Measurements from ENCODE around the gene PNN. TPM values are rescaled to one million over a fixed set of nuclear protein-coding genes. Genes with fewer than 3 reads are reported as not detected.
"Not testable (repeated sequence)": the region's sequence is repeated elsewhere in the genome, so short reads cannot be mapped to it uniquely, and the experiment has no call there.

PNN gene
- total RNA-seq, 4 donors from 2014 or later, result 38.2 to 40.2 (median 38.7) TPM

- no peaks in the 10 kb centered on the region for H3K27me3 ChIP-seq
- TF ChIP-seq EP300 (IDR thresholded peaks at IDR 0.05) (no peak), POLR2A (IDR thresholded peaks at IDR 0.05) (no peak), CTCF (IDR thresholded peaks at IDR 0.05) (no peak)
- no peak overlapping the region for H3K4me3 ChIP-seq
- WGBS, 2 donors, result 84% methylated on average over 7 of the region's 7 CpGs
- no peak overlapping the region for H3K27ac ChIP-seq
- no peak for DNase-seq (ENCODE audit: low spot score in 2 of 2)
- no peaks in the 10 kb centered on the region for H3K4me1 ChIP-seq
- peaks cover 0 to 81% (median 0%) of the 10 kb centered on the region in 3 donors for H3K36me3 ChIP-seq
- H3K9me3 ChIP-seq, result no peaks in the 10 kb centered on the region
Measured at GRCh38 chr14:39145266-39145966, 29.6 kb upstream of the PNN start.

DNA sequence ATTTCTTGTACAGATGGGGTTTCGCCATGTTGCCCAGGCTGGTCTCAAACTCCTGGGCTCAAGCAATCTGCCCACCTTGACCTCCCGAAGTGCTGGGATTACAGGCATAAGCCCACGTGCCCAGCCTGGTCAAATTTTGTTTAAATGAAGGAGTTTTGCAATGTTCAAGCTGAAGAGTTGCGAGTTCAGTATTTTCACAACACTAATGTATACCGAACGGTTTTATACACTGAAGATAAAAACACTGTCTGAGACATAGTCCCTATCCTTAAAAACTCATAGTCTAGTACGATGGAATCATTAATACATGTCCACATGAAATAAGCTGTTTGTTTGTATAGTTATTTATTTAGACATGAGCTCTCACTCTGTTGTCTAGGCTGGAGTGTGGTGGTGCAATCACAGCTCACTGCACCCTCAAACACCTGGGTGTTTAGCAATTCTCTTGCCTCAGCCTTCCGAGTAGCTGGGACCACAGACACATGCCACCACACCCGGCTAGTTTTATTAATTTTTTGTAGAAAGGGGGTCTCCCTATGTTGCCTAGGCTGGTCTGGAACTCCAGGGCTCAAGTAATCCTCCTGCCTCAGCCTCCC is 20.4 kb upstream of the PNN start:
- TF ChIP-seq POLR2A (IDR thresholded peaks at IDR 0.05) (no peak), EP300 (IDR thresholded peaks at IDR 0.05) (no peak), CTCF (IDR thresholded peaks at IDR 0.05) (no peak)
- Histone ChIP-seq H3K4me3 (no peak overlapping the region), H3K27ac (no peak overlapping the region), H3K27me3 (no peaks in the 10 kb centered on the region), H3K4me1 (no peaks in the 10 kb centered on the region), H3K9me3 (no peaks in the 10 kb centered on the region), H3K36me3 (peaks cover 0 to 87% (median 0%) of the 10 kb centered on the region in 3 donors)
- DNase-seq (ENCODE audit: low spot score in 2 of 2), result no peak
- 96% methylated on average over 9 of the region's 9 CpGs for WGBS, 2 donors

DNA sequence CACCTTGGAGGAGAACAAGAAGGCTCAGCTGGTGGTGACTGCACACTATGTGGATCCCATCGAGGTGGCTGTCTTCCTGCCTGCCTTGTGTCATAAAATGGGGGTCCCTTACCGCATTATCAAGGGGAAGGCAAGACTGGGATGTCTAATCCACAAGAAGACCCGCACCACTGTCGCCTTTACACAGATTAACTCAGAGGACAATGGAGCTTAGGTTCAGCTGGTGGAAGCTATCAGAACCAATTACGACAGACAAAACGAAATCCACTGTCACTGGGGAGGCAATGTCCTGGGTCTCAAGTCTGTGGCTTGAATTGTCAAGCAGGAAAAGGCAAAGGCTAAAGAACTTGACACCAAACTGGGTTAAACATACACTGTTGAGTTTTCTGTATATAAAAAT is 17.6 kb upstream of the PNN start:
- TF ChIP-seq POLR2A (IDR thresholded peaks at IDR 0.05), result no peak
- TF ChIP-seq EP300 (IDR thresholded peaks at IDR 0.05), result no peak
- no peak for TF ChIP-seq CTCF (IDR thresholded peaks at IDR 0.05)
- Histone ChIP-seq H3K9me3 (no peaks in the 10 kb centered on the region), H3K27ac (no peak overlapping the region), H3K27me3 (no peaks in the 10 kb centered on the region), H3K4me1 (no peaks in the 10 kb centered on the region), H3K36me3 (peaks cover 0 to 84% (median 0%) of the 10 kb centered on the region in 3 donors), H3K4me3 (no peak overlapping the region)
- WGBS, 2 donors, result 93 to 95% methylated on average over 6 of the region's 6 CpGs
- DNase-seq (ENCODE audit: low spot score in 2 of 2), result no peak

DNA sequence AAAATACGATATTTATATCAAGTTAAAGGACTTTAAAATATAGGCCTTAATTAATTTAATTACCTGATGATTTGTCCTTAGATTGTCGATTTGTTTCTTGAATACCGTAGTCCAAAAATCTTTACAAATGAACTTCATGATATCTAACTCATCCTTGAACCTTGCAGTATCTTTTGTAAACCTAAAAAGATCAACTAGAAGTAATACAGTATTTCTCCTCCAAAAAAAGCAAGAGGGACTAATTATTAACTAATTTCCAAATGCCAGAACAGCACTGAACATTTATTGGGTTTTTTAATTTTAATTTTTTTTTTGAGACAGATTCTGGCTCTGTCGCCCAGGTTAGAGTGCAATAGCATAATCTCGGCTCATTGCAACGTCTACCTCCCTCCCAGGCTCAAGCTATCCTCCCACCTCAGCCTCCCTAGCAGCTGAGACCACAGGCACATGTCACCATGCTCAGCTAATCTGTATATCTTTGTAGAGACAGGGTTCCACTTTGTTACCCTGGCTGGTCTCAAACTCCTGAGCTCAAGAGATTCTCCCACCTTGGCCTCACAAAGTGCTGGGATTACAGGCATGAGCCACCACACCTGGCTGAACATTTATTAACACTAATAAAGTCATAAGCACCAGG is 16.7 kb upstream of the PNN start:
- no peak for DNase-seq (ENCODE audit: low spot score in 2 of 2)
- no peaks in the 10 kb centered on the region for H3K4me1 ChIP-seq
- 89 to 93% methylated on average over 6 of the region's 6 CpGs for WGBS, 2 donors
- H3K27me3 ChIP-seq, result no peaks in the 10 kb centered on the region
- H3K36me3 ChIP-seq, result peaks cover 0 to 84% (median 0%) of the 10 kb centered on the region in 3 donors
- TF ChIP-seq EP300 (IDR thresholded peaks at IDR 0.05), result no peak
- no peaks in the 10 kb centered on the region for H3K9me3 ChIP-seq
- no peak overlapping the region for H3K4me3 ChIP-seq
- H3K27ac ChIP-seq, result no peak overlapping the region

- Histone ChIP-seq H3K36me3 (peaks cover 0 to 77% (median 0%) of the 10 kb centered on the region in 3 donors), H3K9me3 (no peaks in the 10 kb centered on the region), H3K4me3 (no peak overlapping the region), H3K27ac (no peak overlapping the region), H3K27me3 (no peaks in the 10 kb centered on the region), H3K4me1 (peaks cover 0 to 12% (median 0%) of the 10 kb centered on the region in 4 donors)
- 90 to 100% methylated on average over 1 of the region's 1 CpG for WGBS, 2 donors
- TF ChIP-seq EP300 (IDR thresholded peaks at IDR 0.05), result no peak
- TF ChIP-seq CTCF (IDR thresholded peaks at IDR 0.05), result no peak
- no peak for TF ChIP-seq POLR2A (IDR thresholded peaks at IDR 0.05)
- DNase-seq (ENCODE audit: low spot score in 2 of 2), result no peak
Measured at GRCh38 chr14:39160494-39160893, 14.6 kb upstream of the PNN start.

- not testable (repeated sequence) for DNase-seq (ENCODE audit: low spot score in 2 of 2); H3K9me3 ChIP-seq; H3K27ac ChIP-seq; H3K27me3 ChIP-seq; H3K4me3 ChIP-seq
- 82 to 86% methylated on average over 10 of the region's 10 CpGs for WGBS, 2 donors
- Histone ChIP-seq H3K4me1 (peaks cover 0 to 52% (median 14%) of the 10 kb centered on the region in 4 donors), H3K36me3 (peaks cover 0 to 23% (median 0%) of the 10 kb centered on the region in 3 donors)
Measured at GRCh38 chr14:39167797-39168320, 7.2 kb upstream of the PNN start.

All from tibial nerve (tissue), 4 donors.